ENCODE measurements around the gene USP6.
"Not testable (repeated sequence)": the region's sequence is repeated elsewhere in the genome, so short reads cannot be mapped to it uniquely, and the experiment has no call there.

The USP6 gene

DNA sequence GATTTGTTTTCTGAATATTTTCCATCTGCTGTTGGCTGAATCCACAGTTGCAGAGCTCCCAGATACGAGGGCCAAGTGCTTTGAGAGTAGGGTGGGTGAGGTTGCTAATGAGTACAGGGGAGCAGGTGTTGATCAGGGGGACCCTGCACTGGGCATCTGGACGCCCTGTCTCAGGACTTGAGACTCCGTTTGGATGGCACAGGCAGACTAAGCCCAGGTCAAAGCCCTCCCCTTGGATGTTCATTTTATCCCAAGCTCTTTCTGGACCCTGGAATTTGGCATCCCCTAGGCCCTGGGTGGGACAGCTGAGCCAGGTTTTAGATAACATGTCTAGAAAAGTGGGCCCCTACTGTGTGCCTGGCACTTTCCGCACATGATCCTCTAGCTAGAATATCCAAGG is 12.1 kb downstream of the USP6 start:
- no peak overlapping the region for H3K27ac Mint-ChIP-seq
- H3K27me3 Mint-ChIP-seq: peaks cover 20% of the 10 kb centered on the region
- H3K36me3 Mint-ChIP-seq: no peaks in the 10 kb centered on the region
- H3K4me1 Mint-ChIP-seq: no peaks in the 10 kb centered on the region
- peak in 1 of 2 donors; percentile 5 for DNase-seq (ENCODE audit: low spot score in 2 of 2)
- no peak for ATAC-seq (ENCODE audit: low read depth)
- H3K4me3 Mint-ChIP-seq: no peak overlapping the region
- no peaks in the 10 kb centered on the region for H3K9me3 Mint-ChIP-seq

DNA sequence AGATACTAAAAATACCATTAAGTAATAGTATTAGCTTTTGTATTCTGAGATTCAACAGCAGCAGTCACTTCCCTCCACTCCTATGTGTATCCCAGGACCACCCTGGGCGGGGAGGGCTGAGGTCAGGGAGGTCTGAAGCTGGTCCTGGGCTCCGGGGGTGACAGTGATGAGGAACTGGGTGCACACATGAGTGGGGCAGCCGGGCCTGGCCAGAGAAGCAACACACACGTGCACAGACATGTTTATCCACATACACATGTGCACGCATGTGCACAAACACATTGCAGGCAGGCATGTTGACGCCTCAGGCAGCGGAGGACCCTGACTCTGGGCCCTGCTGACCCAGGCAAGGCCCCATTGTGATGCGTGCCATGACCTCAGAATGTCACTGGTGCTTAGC is 12.6 kb downstream of the USP6 start:
- H3K27me3 Mint-ChIP-seq: peaks cover 20% of the 10 kb centered on the region
- not testable (repeated sequence) for H3K4me1 Mint-ChIP-seq; H3K27ac Mint-ChIP-seq; H3K4me3 Mint-ChIP-seq; H3K9me3 Mint-ChIP-seq; H3K36me3 Mint-ChIP-seq; ATAC-seq (ENCODE audit: low read depth)
- peak in 1 of 2 donors; percentile 7 for DNase-seq (ENCODE audit: low spot score in 2 of 2)

DNA sequence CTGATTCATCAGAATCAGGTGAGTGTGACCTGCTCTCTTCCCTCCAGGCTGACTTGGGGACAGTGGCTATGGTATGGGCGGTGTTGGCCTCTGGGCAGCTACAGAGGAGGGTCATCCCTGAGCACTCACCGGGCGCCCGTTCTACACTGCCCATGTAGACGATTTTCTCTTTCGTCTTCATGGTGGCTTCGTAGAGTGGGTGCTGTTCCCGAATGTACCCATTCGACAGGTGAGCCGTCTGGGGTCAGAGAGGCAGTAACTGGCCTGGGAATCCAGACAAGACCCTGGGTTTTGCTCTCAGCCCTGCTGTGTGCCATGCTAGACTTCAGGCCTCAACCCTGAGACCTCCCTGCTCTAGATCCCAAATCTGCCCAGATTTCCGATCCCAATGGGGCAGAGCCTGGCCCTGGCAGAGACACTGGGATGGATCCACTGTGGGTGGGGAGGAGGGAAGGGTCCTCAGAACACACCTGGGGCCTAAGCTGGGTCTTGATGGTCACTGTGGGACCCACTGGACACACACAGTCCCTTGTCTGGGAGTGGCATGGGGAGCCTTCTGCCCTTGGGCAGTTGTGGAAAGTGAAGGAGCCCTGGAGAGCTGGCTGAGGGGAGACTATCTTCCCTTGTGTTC is 13.2 kb downstream of the USP6 start:
- Mint-ChIP-seq H3K27ac (no peak overlapping the region), H3K27me3 (peaks cover 17% of the 10 kb centered on the region), H3K9me3 (no peaks in the 10 kb centered on the region), H3K4me3 (no peak overlapping the region), H3K36me3 (no peaks in the 10 kb centered on the region), H3K4me1 (no peaks in the 10 kb centered on the region)
- ATAC-seq (ENCODE audit: low read depth) (no peak), DNase-seq (ENCODE audit: low spot score in 2 of 2) (peak in 1 of 2 donors; percentile 8)

DNA sequence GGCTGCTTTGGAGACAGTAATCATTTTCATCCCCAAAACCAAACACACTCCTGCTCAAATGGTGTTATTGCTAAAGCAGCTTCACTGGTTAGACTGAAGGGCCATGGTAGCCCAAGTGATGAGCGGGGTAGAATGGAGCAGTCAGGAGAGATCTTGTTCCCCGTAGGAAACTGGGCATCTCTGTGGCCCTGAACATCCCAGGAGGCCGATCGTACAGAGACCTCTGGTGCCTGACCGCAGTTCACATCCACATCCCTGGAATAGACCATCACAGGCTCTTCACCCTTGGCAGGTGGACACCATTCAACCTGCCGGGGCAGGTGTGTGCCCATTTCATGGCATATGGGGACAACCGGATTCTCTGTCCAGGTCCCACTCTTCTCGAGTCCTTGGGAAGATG is 13.9 kb downstream of the USP6 start:
- not testable (repeated sequence) for H3K4me3 Mint-ChIP-seq; ATAC-seq (ENCODE audit: low read depth); H3K4me1 Mint-ChIP-seq; H3K36me3 Mint-ChIP-seq; H3K9me3 Mint-ChIP-seq; H3K27ac Mint-ChIP-seq
- peaks cover 12% of the 10 kb centered on the region for H3K27me3 Mint-ChIP-seq
- peak in 1 of 2 donors; percentile 6 for DNase-seq (ENCODE audit: low spot score in 2 of 2)

DNA sequence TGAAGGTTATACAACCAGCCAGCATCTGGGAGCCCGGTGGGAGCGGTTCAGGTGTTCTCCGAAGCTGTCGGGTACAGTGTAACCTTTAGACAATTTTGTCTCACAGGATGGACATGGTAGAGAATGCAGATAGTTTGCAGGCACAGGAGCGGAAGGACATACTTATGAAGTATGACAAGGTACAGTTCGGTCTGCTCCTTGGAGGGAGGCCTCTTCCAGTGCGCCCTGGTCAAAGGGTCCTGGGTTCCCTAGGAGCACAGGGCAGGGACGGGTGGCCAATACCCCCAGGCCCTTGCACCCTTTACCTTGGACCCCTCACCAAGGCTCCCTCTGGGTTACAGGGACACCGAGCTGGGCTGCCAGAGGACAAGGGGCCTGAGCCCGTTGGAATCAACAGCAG is 14.4 kb downstream of the USP6 start:
- H3K27me3 Mint-ChIP-seq: peaks cover 12% of the 10 kb centered on the region
- not testable (repeated sequence) for ATAC-seq (ENCODE audit: low read depth); H3K9me3 Mint-ChIP-seq; H3K36me3 Mint-ChIP-seq; H3K4me3 Mint-ChIP-seq; H3K4me1 Mint-ChIP-seq; H3K27ac Mint-ChIP-seq
- DNase-seq (ENCODE audit: low spot score in 2 of 2): peak in 1 of 2 donors; percentile 6

DNA sequence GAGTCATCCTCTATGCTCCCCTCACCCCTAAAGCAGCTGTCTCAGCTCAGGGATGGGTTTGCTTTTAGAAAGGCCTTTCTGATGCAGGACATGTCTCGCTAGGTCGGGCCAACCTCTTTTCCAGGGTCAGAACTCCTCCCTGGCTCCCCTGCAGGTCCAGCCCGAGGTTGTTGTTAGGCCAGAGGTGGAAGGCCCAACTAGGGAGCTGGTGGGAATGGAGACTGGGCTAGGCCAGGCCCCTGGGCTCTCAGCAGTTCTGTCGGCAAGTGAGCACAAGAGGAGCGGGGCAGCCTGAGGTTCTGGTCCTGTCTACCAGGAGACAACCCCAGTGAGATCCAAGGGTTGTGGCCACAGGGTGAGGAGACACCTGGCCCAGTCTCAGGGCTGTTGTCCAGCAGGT is 14.9 kb downstream of the USP6 start:
- not testable (repeated sequence) for H3K4me1 Mint-ChIP-seq; H3K27ac Mint-ChIP-seq; H3K36me3 Mint-ChIP-seq; H3K4me3 Mint-ChIP-seq; H3K9me3 Mint-ChIP-seq; ATAC-seq (ENCODE audit: low read depth)
- peak in 1 of 2 donors; percentile 10 for DNase-seq (ENCODE audit: low spot score in 2 of 2)
- peaks cover 12% of the 10 kb centered on the region for H3K27me3 Mint-ChIP-seq

DNA sequence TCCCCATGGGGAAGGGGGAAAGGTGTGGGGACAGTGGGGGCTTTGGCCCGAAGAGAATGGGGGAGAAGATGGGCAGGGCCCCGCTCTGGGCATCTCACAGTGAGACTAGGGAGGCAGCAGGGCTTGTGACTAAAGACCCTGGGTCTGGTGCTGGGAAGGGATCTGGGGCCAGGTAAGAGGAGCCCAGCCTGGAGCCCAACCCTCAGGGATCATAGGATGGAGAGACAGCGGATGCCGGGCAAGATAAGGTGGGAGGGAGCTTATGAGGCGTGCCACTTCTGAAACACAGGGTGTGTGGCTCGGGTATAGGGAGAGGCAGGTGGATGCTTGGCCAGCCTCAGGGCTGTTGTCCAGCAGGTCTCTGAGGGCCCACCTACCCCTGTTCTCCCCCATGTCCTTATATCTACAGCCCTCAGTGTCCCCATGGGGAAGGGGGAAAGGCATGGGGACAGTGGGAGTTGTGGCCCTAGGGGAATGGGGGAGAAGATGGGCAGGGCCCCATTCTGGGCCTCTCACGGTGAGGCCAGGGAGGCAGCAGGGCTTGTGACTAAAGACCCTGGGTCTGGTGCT is 15.4 kb downstream of the USP6 start:
- Mint-ChIP-seq H3K4me3 (no peak overlapping the region), H3K27ac (no peak overlapping the region), H3K36me3 (no peaks in the 10 kb centered on the region), H3K4me1 (peaks cover 2% of the 10 kb centered on the region), H3K27me3 (peaks cover 12% of the 10 kb centered on the region), H3K9me3 (no peaks in the 10 kb centered on the region)
- no peak for ATAC-seq (ENCODE audit: low read depth)
- peak in 1 of 2 donors; percentile 7 for DNase-seq (ENCODE audit: low spot score in 2 of 2)

DNA sequence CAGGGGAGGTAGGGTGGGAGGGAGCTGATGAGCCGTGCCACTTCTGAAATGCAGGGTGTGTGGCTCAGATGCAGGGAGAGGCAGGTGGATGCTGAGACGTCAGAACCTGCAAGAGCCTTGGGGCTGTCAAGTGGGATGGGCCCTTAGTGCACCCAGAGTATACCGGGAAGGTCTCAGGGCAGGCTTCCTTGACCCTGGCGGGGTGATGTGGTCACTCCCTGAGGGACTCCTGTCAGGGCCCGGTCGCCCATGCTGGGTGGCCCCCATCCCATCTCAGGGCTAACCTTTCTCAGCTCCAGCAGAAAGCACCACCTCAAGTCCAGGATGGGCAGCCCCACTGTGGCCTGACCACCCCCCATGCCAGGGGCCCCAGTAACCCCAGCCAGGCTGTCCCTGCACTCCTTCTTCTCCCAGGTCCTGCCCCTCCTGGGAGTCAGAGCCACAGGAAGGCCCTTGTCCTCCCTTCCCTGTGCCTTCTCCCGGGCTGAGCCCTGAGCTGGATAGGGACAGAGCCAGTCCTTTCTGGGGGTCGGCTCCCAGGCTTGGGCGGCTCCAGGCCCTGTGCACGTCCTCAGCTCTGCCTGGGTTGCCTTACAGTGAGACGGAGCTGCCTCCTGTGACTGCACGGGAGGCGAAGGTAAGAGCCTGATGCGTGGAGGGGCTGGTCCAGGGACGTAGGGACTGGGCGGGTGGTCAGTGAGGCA is 16.1 kb downstream of the USP6 start:
- ATAC-seq (ENCODE audit: low read depth); H3K27me3 Mint-ChIP-seq; H3K36me3 Mint-ChIP-seq; H3K27ac Mint-ChIP-seq; H3K4me3 Mint-ChIP-seq; H3K9me3 Mint-ChIP-seq; H3K4me1 Mint-ChIP-seq: not testable (repeated sequence)
- DNase-seq (ENCODE audit: low spot score in 2 of 2): peak in 1 of 2 donors; percentile 11

DNA sequence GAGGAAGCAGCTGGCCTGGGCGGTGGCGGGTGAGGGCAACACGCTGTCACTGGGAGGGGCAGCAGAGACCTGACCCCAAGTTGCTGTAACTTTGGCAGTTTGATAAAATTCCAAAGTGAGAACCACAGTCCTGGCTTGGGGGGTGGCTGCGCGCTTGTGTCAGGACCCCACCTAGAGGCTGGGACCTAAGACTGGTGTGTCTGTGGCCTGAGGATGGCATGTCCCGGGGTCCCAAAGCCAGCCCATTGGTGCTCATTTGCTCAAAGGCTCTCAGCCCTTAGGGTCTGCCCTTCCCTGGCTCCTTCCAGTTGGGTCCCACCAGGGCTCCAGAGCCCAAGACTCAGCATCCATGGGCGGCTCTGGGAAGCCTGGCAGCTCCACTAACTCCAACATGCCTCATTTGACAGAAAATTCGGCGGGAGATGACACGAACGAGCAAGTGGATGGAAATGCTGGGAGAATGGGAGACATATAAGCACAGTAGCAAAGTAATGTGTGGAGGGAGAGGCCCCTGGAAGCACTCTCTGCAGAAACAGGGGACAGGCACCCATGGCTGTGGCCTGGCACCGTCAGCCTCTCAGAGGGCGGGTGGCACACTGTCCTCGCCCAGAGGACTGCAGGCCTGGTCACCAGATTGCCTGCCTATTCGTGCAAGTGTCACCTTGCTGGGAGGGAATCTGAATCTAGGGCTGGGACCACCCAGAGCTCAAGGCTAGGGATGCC is 16.8 kb downstream of the USP6 start:
- H3K27ac Mint-ChIP-seq; H3K4me3 Mint-ChIP-seq; H3K4me1 Mint-ChIP-seq; DNase-seq (ENCODE audit: low spot score in 2 of 2); H3K36me3 Mint-ChIP-seq; H3K9me3 Mint-ChIP-seq; H3K27me3 Mint-ChIP-seq; ATAC-seq (ENCODE audit: low read depth): not testable (repeated sequence)

DNA sequence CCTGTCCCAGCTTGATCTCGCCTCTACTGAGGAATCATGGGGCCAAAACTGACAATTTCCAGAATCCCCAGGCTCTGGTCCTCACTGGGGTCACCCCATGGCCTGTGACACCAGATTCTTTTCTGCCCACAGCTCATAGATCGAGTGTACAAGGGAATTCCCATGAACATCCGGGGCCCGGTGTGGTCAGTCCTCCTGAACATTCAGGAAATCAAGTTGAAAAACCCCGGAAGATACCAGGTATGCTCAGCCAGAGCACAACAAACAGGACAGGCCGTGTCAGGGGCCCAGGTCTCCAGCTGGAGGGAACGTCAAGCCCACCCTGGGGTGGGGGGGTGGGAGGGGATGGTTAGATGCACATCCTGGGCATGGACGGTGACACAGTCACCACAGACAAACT is 17.5 kb downstream of the USP6 start:
- Mint-ChIP-seq H3K4me1 (peaks cover 2% of the 10 kb centered on the region), H3K4me3 (no peak overlapping the region), H3K27ac (no peak overlapping the region), H3K9me3 (no peaks in the 10 kb centered on the region), H3K27me3 (peaks cover 5% of the 10 kb centered on the region), H3K36me3 (no peaks in the 10 kb centered on the region)
- DNase-seq (ENCODE audit: low spot score in 2 of 2): no peak
- no peak for ATAC-seq (ENCODE audit: low read depth)

DNA sequence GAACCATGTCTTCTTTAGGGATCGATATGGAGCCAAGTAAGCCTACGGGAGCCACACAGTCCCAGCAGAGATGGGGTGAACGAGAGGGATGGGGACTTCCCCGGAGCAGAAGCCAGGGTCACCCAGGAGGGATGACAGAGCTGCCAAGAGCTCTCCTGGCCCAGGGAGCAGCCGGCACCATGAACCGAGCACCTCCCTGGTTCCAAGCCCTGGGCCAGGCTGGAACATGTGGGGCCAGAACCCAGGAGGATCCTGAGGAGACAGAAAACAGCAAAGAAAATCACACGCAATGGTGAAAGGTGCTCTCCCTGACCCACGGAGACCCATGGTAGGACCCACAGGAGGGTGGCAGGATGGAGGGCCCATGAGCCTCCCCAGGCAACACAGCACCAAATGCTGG is 18.1 kb downstream of the USP6 start:
- DNase-seq (ENCODE audit: low spot score in 2 of 2); ATAC-seq (ENCODE audit: low read depth); H3K9me3 Mint-ChIP-seq; H3K4me3 Mint-ChIP-seq; H3K36me3 Mint-ChIP-seq; H3K4me1 Mint-ChIP-seq; H3K27ac Mint-ChIP-seq; H3K27me3 Mint-ChIP-seq: not testable (repeated sequence)

DNA sequence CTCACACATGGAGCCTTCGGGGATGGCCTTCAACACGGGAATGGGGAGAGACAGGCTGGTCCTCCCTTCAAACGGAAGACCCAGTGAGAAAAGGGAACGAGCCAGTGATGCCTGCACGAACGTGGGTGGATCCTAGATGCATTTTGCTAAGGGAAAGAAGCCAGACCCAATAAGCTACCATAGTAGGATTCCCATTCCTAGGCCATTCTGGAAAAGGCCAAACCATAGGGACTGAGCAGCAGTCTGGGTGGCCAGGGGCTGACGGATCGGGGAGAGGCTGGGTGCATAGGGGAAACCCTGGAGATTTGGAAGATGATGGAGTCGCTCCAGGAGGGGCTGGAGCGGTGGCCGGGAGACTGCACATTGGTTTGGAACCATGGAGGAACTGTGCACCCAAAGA is 18.7 kb downstream of the USP6 start:
- not testable (repeated sequence) for H3K4me1 Mint-ChIP-seq; ATAC-seq (ENCODE audit: low read depth); H3K9me3 Mint-ChIP-seq; H3K27ac Mint-ChIP-seq; H3K27me3 Mint-ChIP-seq; H3K4me3 Mint-ChIP-seq; DNase-seq (ENCODE audit: low spot score in 2 of 2); H3K36me3 Mint-ChIP-seq

DNA sequence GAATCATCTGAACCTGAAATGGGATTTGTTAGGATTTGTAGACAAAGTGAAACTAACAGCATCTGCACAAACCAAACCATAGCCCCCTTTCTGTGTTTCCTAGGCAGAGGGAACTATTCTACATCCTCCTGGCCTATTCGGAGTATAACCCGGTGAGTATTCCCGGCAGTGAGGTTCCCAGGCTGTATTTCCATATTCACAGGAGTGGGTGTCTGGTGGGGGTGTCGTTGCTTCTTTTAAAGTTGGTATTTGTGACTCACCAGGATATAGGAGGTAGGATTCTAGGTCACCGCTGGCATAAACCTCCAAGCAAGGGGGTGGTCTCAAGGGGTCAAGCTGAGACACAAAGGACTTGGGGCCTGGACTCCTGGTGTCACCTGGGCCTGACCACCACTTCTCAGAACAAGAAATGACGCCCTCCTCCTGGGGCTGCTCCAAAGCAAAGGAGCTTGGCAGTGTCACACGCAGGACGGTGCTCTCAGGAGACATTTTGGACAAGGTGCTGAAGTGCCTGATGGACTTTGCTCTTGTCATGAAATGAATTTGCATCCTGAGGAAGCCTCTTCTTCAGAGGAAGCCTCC is 19.4 kb downstream of the USP6 start:
- not testable (repeated sequence) for H3K9me3 Mint-ChIP-seq; H3K27ac Mint-ChIP-seq; ATAC-seq (ENCODE audit: low read depth)

More for the DNA sequence above, 19.4 kb downstream of the USP6 start:
- H3K36me3 Mint-ChIP-seq; H3K27me3 Mint-ChIP-seq; H3K4me1 Mint-ChIP-seq; DNase-seq (ENCODE audit: low spot score in 2 of 2); H3K4me3 Mint-ChIP-seq: not testable (repeated sequence)

All from memory B cell (primary cell).